OCI-LY1 (cell line): ENCODE measurements around the gene IGSF6.

ENCODE experiments used
- CTCF ChIP-seq: fragments of 200-600 bp; sonication (generic), shearing (Covaris generic); IDR thresholded peaks from 2 replicates; pipeline ENCODE4 v1.5.1; 2017; ENCODE audit warnings: mild to moderate bottlenecking, antibody characterized with exemption, low read length, moderate library complexity, mixed read lengths
- EZH2 ChIP-seq: fragments of 200-600 bp; sonication (generic), shearing (Covaris generic); IDR thresholded peaks from 2 replicates; pipeline ENCODE4 v1.8.0; 2017; ENCODE audit warnings: borderline replicate concordance, mixed run types, mild to moderate bottlenecking, antibody characterized with exemption, low read length, moderate library complexity, mixed read lengths

GRCh38 chr16:21639493-21639892, 12.9 kb downstream of the IGSF6 start:
- no peak for TF ChIP-seq CTCF
- TF ChIP-seq EZH2: no peak
